H1 (cell line): ENCODE results near the gene FAM83G. TPM values are rescaled to one million over a fixed set of nuclear protein-coding genes. Genes with fewer than 3 reads are reported as not detected.

Source experiments
- CTCF ChIA-PET: fragments of 300-600 bp; sonication (Branson Sonifier 250); formaldehyde crosslinking; loops from one replicate; lab custom pipeline; 2021; ENCODE audit not compliant: partially characterized antibody; lab: Charles Lee
- POLR2A ChIA-PET: fragments of 300-600 bp; sonication (Branson Sonifier 250); formaldehyde crosslinking; loops from one replicate; lab custom pipeline; 2021; ENCODE audit warnings: inconsistent platforms; ENCODE audit not compliant: partially characterized antibody; lab: Charles Lee
- DNase-seq, 2 experiments: peaks; one replicate each; pipeline versions ENCODE4 v3.0.0 to v3.0.0-alpha.2; 2010 to 2022; ENCODE audit warnings: low spot score in 2 of 2, low read depth in 1 of 2, mixed read lengths in 1 of 2
- FAIRE-seq: peaks from 2 replicates; lab custom pipeline; 2011; peaks lifted over from hg19 to GRCh38; lab: Jason Lieb, UNC
- H2AFZ ChIP-seq: 2 replicates; pipeline ENCODE4 v1.8.1; 2012; ENCODE audit warnings: low read length, inconsistent platforms
- H2AK5ac ChIP-seq: 2 replicates; pipeline ENCODE4 v1.6.1; 2013; ENCODE audit warnings: low read depth, low read length
- H2BK120ac ChIP-seq: replicated peaks from 2 replicates; pipeline ENCODE3; 2013; ENCODE audit warnings: low read depth, low read length, inconsistent platforms
- H2BK12ac ChIP-seq: 2 replicates; pipeline ENCODE4 v1.6.1; 2013; ENCODE audit warnings: low read depth, low read length
- H2BK15ac ChIP-seq: 2 replicates; pipeline ENCODE4 v1.6.1; 2013; ENCODE audit warnings: low read length
- H2BK20ac ChIP-seq: 2 replicates; pipeline ENCODE4 v1.6.1; 2013; ENCODE audit warnings: low read length
- H2BK5ac ChIP-seq: 2 replicates; pipeline ENCODE4 v1.6.1; 2013; ENCODE audit warnings: low read depth, low read length
- H3K14ac ChIP-seq: 2 replicates; pipeline ENCODE4 v1.6.1; 2013; ENCODE audit warnings: inconsistent platforms; ENCODE audit not compliant: insufficient read length
- H3K18ac ChIP-seq: 2 replicates; pipeline ENCODE4 v1.6.1; 2013; ENCODE audit warnings: low read length; ENCODE audit errors: extremely low read depth
- H3K23ac ChIP-seq: 2 replicates; pipeline ENCODE4 v1.6.1; 2013; ENCODE audit warnings: inconsistent platforms; ENCODE audit not compliant: insufficient read length
- H3K23me2 ChIP-seq: 2 replicates; pipeline ENCODE4 v1.6.1; 2013; ENCODE audit warnings: low read depth, low read length
- H3K27ac ChIP-seq: 2 replicates; pipeline ENCODE4 v1.6.1; 2011; ENCODE audit warnings: low read depth, low read length, inconsistent platforms
- H3K27me3 ChIP-seq, 4 experiments: replicated peaks in 1 of 4; 1 replicate in 1 of 4; 2 replicates in 3 of 4; pipeline versions ENCODE4 v1.6.1 to v1.8.1; 2011 to 2013; ENCODE audit warnings: low read length in 3 of 4, mild to moderate bottlenecking in 3 of 4, inconsistent platforms in 2 of 4, mixed read lengths in 2 of 4, moderate library complexity in 1 of 4; ENCODE audit not compliant: control insufficient read depth in 3 of 4, insufficient read depth in 3 of 4; ENCODE audit errors: extremely low read depth in 1 of 4
- H3K36me3 ChIP-seq, 4 experiments: 2 replicates each; pipeline versions ENCODE4 v1.6.1 to v1.8.1; 2011 to 2013; ENCODE audit warnings: mild to moderate bottlenecking in 4 of 4, low read length in 3 of 4, moderate library complexity in 2 of 4, control low read depth in 1 of 4, inconsistent platforms in 1 of 4; ENCODE audit not compliant: insufficient read depth in 4 of 4, control insufficient read depth in 2 of 4
- H3K4ac ChIP-seq: replicated peaks from 2 replicates; pipeline ENCODE3; 2013; ENCODE audit warnings: low read length, low read depth, mixed read lengths, inconsistent platforms; ENCODE audit not compliant: insufficient read length
- H3K4me1 ChIP-seq, 4 experiments: replicated peaks in 1 of 4; 1 replicate in 1 of 4; 2 replicates in 3 of 4; pipeline versions ENCODE4 v1.6.1 to v1.8.1; 2011 to 2013; ENCODE audit warnings: low read length in 3 of 4, inconsistent platforms in 2 of 4, mixed read lengths in 1 of 4; ENCODE audit not compliant: insufficient read depth in 4 of 4, control insufficient read depth in 3 of 4
- H3K4me2 ChIP-seq, 2 experiments: 2 replicates each; pipeline versions ENCODE4 v1.6.1 to v1.8.1; 2011 to 2013; ENCODE audit warnings: low read depth in 2 of 2, low read length in 2 of 2, control low read depth in 1 of 2, inconsistent platforms in 1 of 2, mild to moderate bottlenecking in 1 of 2; ENCODE audit not compliant: insufficient read depth in 1 of 2
- H3K4me3 ChIP-seq, 4 experiments: fragments of 200-600, 300-600 bp in 1 of 4; sonication (generic), shearing (Covaris generic), sonication (Bioruptor Twin) in 1 of 4; 2 replicates each; pipeline versions ENCODE4 v1.5.1 to v1.8.1; 2011 to 2016; ENCODE audit warnings: low read length in 4 of 4, low read depth in 3 of 4, control low read depth in 2 of 4, inconsistent platforms in 2 of 4, mild to moderate bottlenecking in 2 of 4, mixed read lengths in 1 of 4, moderate library complexity in 1 of 4; ENCODE audit not compliant: insufficient read depth in 2 of 4; ENCODE audit errors: extremely low read depth in 1 of 4
- H3K56ac ChIP-seq: replicated peaks from 2 replicates; pipeline ENCODE3; 2013; ENCODE audit warnings: low read depth, mild to moderate bottlenecking, mixed read lengths, low read length, inconsistent platforms; ENCODE audit not compliant: insufficient read length
- H3K79me1 ChIP-seq: 2 replicates; pipeline ENCODE4 v1.6.1; 2013; ENCODE audit warnings: low read depth, low read length, control low read depth
- H3K79me2 ChIP-seq, 2 experiments: 2 replicates each; pipeline versions ENCODE4 v1.6.1 to v1.8.1; 2012 to 2013; ENCODE audit warnings: low read length in 2 of 2, mild to moderate bottlenecking in 2 of 2, inconsistent platforms in 1 of 2; ENCODE audit not compliant: insufficient read depth in 2 of 2, control insufficient read depth in 1 of 2
- H3K9ac ChIP-seq, 4 experiments: replicated peaks in 1 of 4; 1 replicate in 1 of 4; 2 replicates in 3 of 4; pipeline versions ENCODE4 v1.6.1 to v1.8.1; 2011 to 2013; ENCODE audit warnings: low read depth in 3 of 4, low read length in 3 of 4, control low read depth in 2 of 4, mild to moderate bottlenecking in 2 of 4, moderate library complexity in 2 of 4, inconsistent platforms in 1 of 4; ENCODE audit errors: extremely low read depth in 1 of 4
- H3K9me3 ChIP-seq, 2 experiments: 2 replicates each; pipeline versions ENCODE4 v1.6.1 to v1.8.1; 2012 to 2013; ENCODE audit warnings: mild to moderate bottlenecking in 2 of 2, moderate library complexity in 2 of 2, control low read depth in 1 of 2, inconsistent platforms in 1 of 2, low read depth in 1 of 2, low read length in 1 of 2, mixed read lengths in 1 of 2; ENCODE audit not compliant: insufficient read depth in 2 of 2
- H4K20me1 ChIP-seq, 2 experiments: replicated peaks in 1 of 2; 2 replicates each; pipeline versions ENCODE3 to v1.8.1; 2011 to 2013; ENCODE audit warnings: inconsistent platforms in 2 of 2, low read length in 2 of 2, mild to moderate bottlenecking in 1 of 2; ENCODE audit not compliant: insufficient read depth in 2 of 2, control insufficient read depth in 1 of 2
- H4K5ac ChIP-seq: 2 replicates; pipeline ENCODE4 v1.6.1; 2013; ENCODE audit warnings: low read length, low read depth, mixed read lengths, inconsistent platforms; ENCODE audit not compliant: insufficient read length
- H4K8ac ChIP-seq: 2 replicates; pipeline ENCODE4 v1.8.0; 2013; ENCODE audit warnings: mild to moderate bottlenecking, moderate library complexity, low read length, inconsistent platforms; ENCODE audit not compliant: insufficient read depth; ENCODE audit errors: extremely low read depth
- H4K91ac ChIP-seq: replicated peaks from 2 replicates; pipeline ENCODE3; 2013; ENCODE audit warnings: low read length, mixed read lengths, inconsistent platforms; ENCODE audit not compliant: insufficient read length
- CBX5 ChIP-seq: fragments of 300-800, 300-1000 bp; sonication (generic); IDR thresholded peaks from 2 replicates; pipeline ENCODE4 v1.7.1; 2016; ENCODE audit warnings: antibody characterized with exemption, low read length, low read depth
- CEBPB ChIP-seq: IDR thresholded peaks from 2 replicates; pipeline ENCODE4 v1.6.1; 2012; ENCODE audit warnings: low read depth, low read length
- CREB1 ChIP-seq: IDR thresholded peaks from 2 replicates; pipeline ENCODE4 v1.6.1; 2012; ENCODE audit warnings: inconsistent platforms
- HDAC2 ChIP-seq, 2 experiments: fragments of 300-600 bp in 1 of 2; sonication (generic) in 1 of 2; IDR thresholded peaks; 2 replicates each; pipeline ENCODE4 v1.6.1; 2011 to 2012; ENCODE audit warnings: low read depth in 2 of 2, low read length in 2 of 2, mild to moderate bottlenecking in 2 of 2, moderate library complexity in 2 of 2, borderline replicate concordance in 1 of 2, inconsistent platforms in 1 of 2
- POU5F1 ChIP-seq: IDR thresholded peaks from 2 replicates; pipeline ENCODE4 v1.6.1; 2011; ENCODE audit warnings: low read depth, mild to moderate bottlenecking, low read length, moderate library complexity
- SIX5 ChIP-seq: IDR thresholded peaks from 2 replicates; pipeline ENCODE4 v1.6.1; 2011; ENCODE audit warnings: mild to moderate bottlenecking, low read depth, low read length
- SP4 ChIP-seq: IDR thresholded peaks from 2 replicates; pipeline ENCODE4 v1.6.1; 2012; ENCODE audit warnings: low read length, inconsistent platforms
- TBP ChIP-seq: IDR thresholded peaks from 2 replicates; pipeline ENCODE4 v1.6.1; 2011; ENCODE audit warnings: low read depth, low read length, improper control_type of control experiment
- WGBS, 2 experiments: shearing (Covaris generic) in 1 of 2; methylation state at CpG; one replicate each; pipeline versions ENCODE4 v1.1.6 to v1.1.7; 2013 to 2015; ENCODE audit warnings: low lambda C conversion rate in 2 of 2, mixed read lengths in 2 of 2, inconsistent platforms in 1 of 2, low coverage in 1 of 2, missing lambda C conversion rate in 1 of 2; ENCODE audit not compliant: insufficient replicate concordance in 2 of 2, insufficient coverage in 1 of 2, insufficient read length in 1 of 2; ENCODE audit errors: extremely low coverage in 1 of 2, missing lambda C conversion rate in 1 of 2; 5-methylcytosine and 5-hydroxymethylcytosine counted together
- polyA plus RNA-seq, 7 experiments: library from polyadenylated mRNA; depleted of rRNA in 3 of 7; stranded (reverse) in 5 of 7; unstranded in 2 of 7; fragments of >200 nt in 5 of 7; fragments of 200-250 nt in 2 of 7; gene quantifications; 1 replicate in 5 of 7; 2 replicates in 1 of 7; 4 replicates in 1 of 7; pipeline versions ENCODE4 v1.2.1 to v1.2.3, GENCODE V29; 2011 to 2013; ENCODE audit warnings: missing spikeins in 2 of 7, mixed read lengths in 2 of 7
- total RNA-seq: library from RNA; stranded (reverse); fragmentation: NEBNext Ultra II Directional; extraction: Animal tissue kit (Norgen Biotek cat#: 25700); gene quantifications from 2 replicates; pipeline ENCODE4 v1.2.1, GENCODE V29; 2021

Gene FAM83G
- total and polyA plus RNA-seq, 2 of the 8 experiments (the other 6 are each of a cell fraction or from before 2014, with no cell fraction given) = 15.4 to 29.0 TPM

- H3K56ac ChIP-seq = no peak overlapping the region
- no peak overlapping the region for H3K27ac ChIP-seq
- no peaks in the 10 kb centered on the region for H3K36me3 ChIP-seq
- 0 out of 2 replicates have a peak overlapping the region, but pooled peaks have one; percentile 32 for H2BK20ac ChIP-seq
- H2AFZ ChIP-seq = no peak overlapping the region
- no peak overlapping the region for H4K91ac ChIP-seq
- no peaks in the 10 kb centered on the region for H3K9me3 ChIP-seq
- no peaks in the 10 kb centered on the region for H3K79me2 ChIP-seq
- H4K20me1 ChIP-seq = no peaks in the 10 kb centered on the region
- WGBS, 2 experiments = 87% methylated on average over 7 of the region's 7 CpGs; no CpG with 5 or more reads in 1 of the 2 experiments
- CTCF ChIA-PET = interaction anchor here (1.4 to 1.7 kb wide), 3 partner anchors 10 to 54 kb away, joined by 3 to 7 read pairs (median 4); no protein-coding TSS in a partner anchor
- no peak overlapping the region for H3K14ac ChIP-seq
- no peaks in the 10 kb centered on the region for H3K23me2 ChIP-seq
- peaks cover 0 to 6% (median 2%) of the 10 kb centered on the region in 4 experiments; a peak in 3 of 7 replicates for H3K4me1 ChIP-seq
- H2BK5ac ChIP-seq = no peak overlapping the region
- TF ChIP-seq TBP (no peak), SIX5 (no peak), CREB1 (no peak), HDAC2 (IDR thresholded peaks at IDR 0.05; ENCODE audit: borderline replicate concordance in 1 of 2, low read depth in 2 of 2, low read length in 2 of 2) (no peak), CEBPB (no peak), POU5F1 (no peak), CBX5 (no peak), SP4 (no peak)
- H3K27me3 ChIP-seq = no peaks in the 10 kb centered on the region; a peak in 1 of 7 replicates
- FAIRE-seq (no peak), DNase-seq (no peak)
- H3K4me2 ChIP-seq = no peak overlapping the region
- no peak overlapping the region for H3K4me3 ChIP-seq
- no peak overlapping the region for H4K5ac ChIP-seq
- no peak overlapping the region for H3K18ac ChIP-seq
- H2AK5ac ChIP-seq = no peak overlapping the region
- H4K8ac ChIP-seq = peak overlapping the region; percentile 86; the same call in 1 of the 2 replicates
- H2BK15ac ChIP-seq = no peak overlapping the region
- no peak overlapping the region for H3K23ac ChIP-seq
- no peak overlapping the region for H3K9ac ChIP-seq
- POLR2A ChIA-PET = interaction anchor here (1.3 kb wide), 1 partner anchor 18 kb away, joined by 4 read pairs; no protein-coding TSS in a partner anchor
- no peaks in the 10 kb centered on the region for H3K79me1 ChIP-seq
- H2BK120ac ChIP-seq = no peak overlapping the region
- H3K4ac ChIP-seq = peak overlapping the region; percentile 49
- peak overlapping the region; percentile 60; the same call in 1 of the 2 replicates for H2BK12ac ChIP-seq
Measured at GRCh38 chr17:19015428-19015827, 10.9 kb upstream of the FAM83G start.
